Stomach (tissue), 9 donors: ENCODE data around the gene MICAL2. TPM values are rescaled to one million over a fixed set of nuclear protein-coding genes. Genes with fewer than 3 reads are reported as not detected.

Source experiments
- DNase-seq, 2 donors: peaks; one replicate each; pipeline versions ENCODE4 v3.0.0 to v3.0.0-alpha.2; 2013 to 2019
- H3K27ac ChIP-seq, 5 donors: fragments of 200-600 bp in 4 of 5; sonication (generic) in 4 of 5; one replicate each; pipeline ENCODE4 v1.5.1; 2013 to 2019; ENCODE audit warnings: mild to moderate bottlenecking in 1 of 5, moderate library complexity in 1 of 5
- H3K27me3 ChIP-seq, 3 donors: fragments of 200-600 bp; sonication (generic); one replicate each; pipeline ENCODE4 v1.5.1; 2017 to 2019; ENCODE audit warnings: mixed run types in 1 of 3
- H3K36me3 ChIP-seq, 4 donors: fragments of 200-600 bp; sonication (generic); 1 replicate in 3 of 4; 2 replicates in 1 of 4; pipeline ENCODE4 v1.5.1; 2016 to 2019
- H3K4me1 ChIP-seq, 4 donors: fragments of 200-600 bp; sonication (generic); one replicate each; pipeline ENCODE4 v1.5.1; 2016 to 2019
- H3K4me3 ChIP-seq, 4 donors: fragments of 200-600 bp; sonication (generic) in 3 of 4; one replicate each; pipeline ENCODE4 v1.5.1; 2016 to 2019; ENCODE audit warnings: mild to moderate bottlenecking in 1 of 4
- H3K9me3 ChIP-seq, 4 donors: fragments of 200-600 bp; sonication (generic); one replicate each; pipeline ENCODE4 v1.5.1; 2016 to 2019
- EP300 ChIP-seq: sonication (generic); formaldehyde crosslinking; IDR thresholded peaks from one replicate; pipeline ENCODE4 v1.6.1; 2017; ENCODE audit warnings: antibody characterized with exemption
- POLR2A ChIP-seq, 4 donors: fragments of 450-650 bp; IDR thresholded peaks; one replicate each; pipeline ENCODE4 v1.6.1; 2016; ENCODE audit warnings: antibody characterized with exemption in 4 of 4, control low read depth in 2 of 4, mild to moderate bottlenecking in 1 of 4, moderate library complexity in 1 of 4
- POLR2AphosphoS5 ChIP-seq, 3 donors: sonication (generic); formaldehyde crosslinking; IDR thresholded peaks; one replicate each; pipeline ENCODE4 v1.6.1; 2016; ENCODE audit warnings: antibody characterized with exemption in 3 of 3
- WGBS, 5 donors: extraction: QIAGEN DNeasy Blood & Tissue Kit in 3 of 5; methylation state at CpG; one replicate each; pipeline versions ENCODE4 v1.1.5 to v1.1.7; 2013 to 2018; 5-methylcytosine and 5-hydroxymethylcytosine counted together
- intact Hi-C: fragments of 100-400 bp; cut with DNase I; formaldehyde crosslinking; loops from one replicate; pipeline ENCODE4 v1.15.1; 2023; ENCODE audit warnings: low total_unique reads
- polyA plus RNA-seq, 3 donors: library from polyadenylated mRNA; stranded (reverse); fragments of 200-250 nt; gene quantifications; one replicate each; pipeline ENCODE4 v1.2.3, GENCODE V29; 2013
- total RNA-seq, 5 donors: library from RNA; depleted of rRNA; stranded (reverse); fragments of >200 nt; gene quantifications; one replicate each; pipeline versions ENCODE4 v1.1.0 to v1.2.3, GENCODE V29; 2014 to 2016
- TF ChIP-seq, protein P1 (sequence below), 7 experiments: fragments of 450-650 bp in 4 of 7; fragments of 200-600 bp in 3 of 7; sonication (generic) in 3 of 7; IDR thresholded peaks; one replicate each; pipeline ENCODE4 v1.5.1; 2016 to 2019; ENCODE audit warnings: antibody characterized with exemption in 7 of 7, control low read depth in 2 of 7, mild to moderate bottlenecking in 1 of 7
- donor health status: healthy with polysubstance abuse.
- donor health status: Bipolar disorder and iron deficiency.
- donor health status: healthy.

MICAL2 gene
- total and polyA plus RNA-seq, 8 donors: 11.2 to 165 (median 83.3) TPM

DNA sequence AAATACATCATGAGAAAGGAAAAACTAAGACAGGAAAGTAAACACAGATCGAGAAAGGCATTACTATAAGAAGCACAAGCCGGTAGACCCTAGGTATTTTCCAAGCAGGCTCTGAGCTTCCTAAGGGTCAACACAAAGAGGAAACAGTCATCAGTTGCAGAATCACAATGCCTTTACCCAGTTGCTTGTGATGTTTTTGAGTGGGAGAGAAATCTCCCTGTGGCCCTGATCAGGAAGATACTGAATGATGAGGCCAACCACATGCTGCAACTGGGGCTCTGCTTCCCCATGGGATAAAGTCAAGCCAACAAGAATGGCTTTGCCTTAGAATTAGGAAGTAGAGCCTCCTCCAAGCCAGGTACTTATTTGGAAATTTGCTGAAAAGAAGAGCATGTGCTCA is 132.6 kb downstream of the MICAL2 start:
- Histone ChIP-seq H3K27me3 (no peaks in the 10 kb centered on the region), H3K4me3 (no peak overlapping the region), H3K27ac (peak overlapping the region in 3 of 5 donors; percentile 11 to 84 (median 55)), H3K9me3 (no peaks in the 10 kb centered on the region), H3K36me3 (peaks cover 8 to 83% (median 25%) of the 10 kb centered on the region in 4 donors), H3K4me1 (peaks cover 60 to 100% (median 84%) of the 10 kb centered on the region in 4 donors)
- no peak for DNase-seq
- intact Hi-C loops: no loop called here
- TF ChIP-seq, protein P1, sequence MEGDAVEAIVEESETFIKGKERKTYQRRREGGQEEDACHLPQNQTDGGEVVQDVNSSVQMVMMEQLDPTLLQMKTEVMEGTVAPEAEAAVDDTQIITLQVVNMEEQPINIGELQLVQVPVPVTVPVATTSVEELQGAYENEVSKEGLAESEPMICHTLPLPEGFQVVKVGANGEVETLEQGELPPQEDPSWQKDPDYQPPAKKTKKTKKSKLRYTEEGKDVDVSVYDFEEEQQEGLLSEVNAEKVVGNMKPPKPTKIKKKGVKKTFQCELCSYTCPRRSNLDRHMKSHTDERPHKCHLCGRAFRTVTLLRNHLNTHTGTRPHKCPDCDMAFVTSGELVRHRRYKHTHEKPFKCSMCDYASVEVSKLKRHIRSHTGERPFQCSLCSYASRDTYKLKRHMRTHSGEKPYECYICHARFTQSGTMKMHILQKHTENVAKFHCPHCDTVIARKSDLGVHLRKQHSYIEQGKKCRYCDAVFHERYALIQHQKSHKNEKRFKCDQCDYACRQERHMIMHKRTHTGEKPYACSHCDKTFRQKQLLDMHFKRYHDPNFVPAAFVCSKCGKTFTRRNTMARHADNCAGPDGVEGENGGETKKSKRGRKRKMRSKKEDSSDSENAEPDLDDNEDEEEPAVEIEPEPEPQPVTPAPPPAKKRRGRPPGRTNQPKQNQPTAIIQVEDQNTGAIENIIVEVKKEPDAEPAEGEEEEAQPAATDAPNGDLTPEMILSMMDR (IDR thresholded peaks at IDR 0.05): no peak
- no peak for TF ChIP-seq EP300
- TF ChIP-seq POLR2AphosphoS5 (IDR thresholded peaks at IDR 0.05): no peak
- TF ChIP-seq POLR2A (IDR thresholded peaks at IDR 0.05): no peak
- WGBS, 5 donors: 72 to 86% (median 80%) methylated on average over 2 of the region's 2 CpGs

DNA sequence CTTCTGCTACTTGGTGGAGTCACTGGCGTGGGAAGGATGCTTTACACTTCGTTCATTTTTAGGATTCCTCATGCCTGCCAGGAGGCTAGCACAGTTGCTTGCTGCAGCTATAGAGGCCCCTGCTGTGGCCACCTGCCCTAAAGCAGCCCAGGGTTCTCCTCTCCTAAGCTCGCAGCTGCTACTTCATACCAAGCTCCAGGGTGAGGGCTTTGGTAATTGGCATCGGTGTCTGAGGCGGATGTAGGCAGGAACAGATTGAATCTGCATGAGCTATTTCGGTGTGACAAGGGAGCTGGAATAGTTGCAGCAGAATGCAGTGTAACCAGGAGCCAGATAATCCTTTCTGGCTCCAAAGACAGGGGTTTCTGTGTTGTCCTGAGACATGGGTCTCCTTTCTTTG is 133.1 kb downstream of the MICAL2 start:
- Histone ChIP-seq H3K27me3 (no peaks in the 10 kb centered on the region), H3K36me3 (peaks cover 8 to 81% (median 25%) of the 10 kb centered on the region in 4 donors), H3K4me3 (no peak overlapping the region), H3K9me3 (no peaks in the 10 kb centered on the region), H3K4me1 (peaks cover 65 to 100% (median 87%) of the 10 kb centered on the region in 4 donors), H3K27ac (peak overlapping the region in 3 of 5 donors; percentile 11 to 84 (median 55))
- intact Hi-C loops: no loop called here
- DNase-seq: peak in 1 of 2 donors; percentile 39
- no peak for TF ChIP-seq EP300
- no peak for TF ChIP-seq POLR2AphosphoS5 (IDR thresholded peaks at IDR 0.05)
- TF ChIP-seq POLR2A (IDR thresholded peaks at IDR 0.05): no peak
- TF ChIP-seq, protein P1 (IDR thresholded peaks at IDR 0.05): no peak
- WGBS, 5 donors: 67 to 86% (median 75%) methylated on average over 6 of the region's 6 CpGs

DNA sequence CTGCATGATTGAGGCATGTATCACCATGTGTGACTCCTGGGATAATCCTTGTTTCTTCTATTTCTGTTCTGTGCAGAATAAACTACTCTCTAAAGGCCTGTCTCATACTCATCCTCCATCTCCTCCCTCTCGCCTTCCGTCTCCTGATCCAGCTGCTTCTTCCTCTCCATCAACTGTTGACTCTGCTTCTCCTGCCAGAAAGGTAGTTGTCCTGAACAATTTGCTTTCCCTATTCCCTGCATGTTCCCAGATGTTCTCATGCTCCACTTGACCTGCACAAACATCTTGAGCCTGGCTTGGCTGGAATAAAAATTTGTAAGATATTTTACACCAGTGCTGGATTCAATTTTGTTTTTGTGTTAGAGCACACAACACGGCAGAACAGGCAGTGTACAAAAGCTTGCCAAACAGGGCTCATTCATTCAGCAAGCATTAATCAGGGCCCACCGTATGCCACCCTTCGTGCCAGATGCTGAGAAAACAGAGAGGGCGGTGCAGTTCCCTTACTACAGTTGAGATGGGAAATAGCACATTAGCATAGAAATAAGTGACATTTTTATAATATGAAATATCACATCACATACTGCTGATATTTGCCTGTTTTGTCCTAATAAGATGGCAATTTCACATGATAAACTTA is 133.6 kb downstream of the MICAL2 start:
- H3K4me3 ChIP-seq: no peak overlapping the region
- peaks cover 67 to 100% (median 89%) of the 10 kb centered on the region in 4 donors for H3K4me1 ChIP-seq
- H3K27ac ChIP-seq: peak overlapping the region in 4 of 5 donors; percentile 11 to 84 (median 66)
- intact Hi-C loops: no loop called here
- H3K36me3 ChIP-seq: peaks cover 8 to 81% (median 25%) of the 10 kb centered on the region in 4 donors
- no peaks in the 10 kb centered on the region for H3K27me3 ChIP-seq
- 58 to 69% (median 62%) methylated on average over 6 of the region's 6 CpGs for WGBS, 5 donors
- no peaks in the 10 kb centered on the region for H3K9me3 ChIP-seq
- no peak for DNase-seq
- TF ChIP-seq POLR2AphosphoS5 (IDR thresholded peaks at IDR 0.05) (no peak), EP300 (no peak), POLR2A (IDR thresholded peaks at IDR 0.05) (no peak)
- TF ChIP-seq, protein P1 (IDR thresholded peaks at IDR 0.05): no peak

DNA sequence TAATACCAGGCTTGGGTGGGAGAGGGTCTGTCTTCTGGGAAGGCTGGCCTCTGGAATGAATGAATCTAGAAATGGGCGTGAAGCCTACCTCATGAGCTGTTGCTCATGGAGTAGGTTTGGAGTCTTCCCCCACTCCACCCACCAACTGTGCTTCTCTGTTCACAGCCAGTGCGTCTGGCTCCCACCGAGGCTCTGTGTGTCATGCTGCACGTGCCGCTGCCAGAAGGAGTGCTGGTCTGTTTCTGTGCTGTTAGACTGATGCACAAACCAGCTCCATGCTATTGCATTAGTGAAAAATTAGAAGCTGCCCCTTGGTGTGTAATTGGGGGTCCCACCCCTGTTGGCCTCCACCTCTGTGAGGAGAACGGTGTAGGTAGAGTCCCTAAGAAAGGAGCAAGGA is 134.7 kb downstream of the MICAL2 start:
- Histone ChIP-seq H3K4me1 (peaks cover 70 to 100% (median 89%) of the 10 kb centered on the region in 4 donors), H3K36me3 (peaks cover 14 to 81% (median 24%) of the 10 kb centered on the region in 4 donors), H3K27ac (peak overlapping the region; percentile 28 to 86 (median 82)), H3K27me3 (no peaks in the 10 kb centered on the region), H3K9me3 (no peaks in the 10 kb centered on the region), H3K4me3 (no peak overlapping the region)
- TF ChIP-seq POLR2A (IDR thresholded peaks at IDR 0.05) (no peak), EP300 (no peak), POLR2AphosphoS5 (IDR thresholded peaks at IDR 0.05) (no peak)
- TF ChIP-seq, protein P1 (IDR thresholded peaks at IDR 0.05): no peak
- WGBS, 5 donors: 76 to 86% (median 81%) methylated on average over 6 of the region's 6 CpGs
- intact Hi-C loops: no loop called here
- DNase-seq: peak in 1 of 2 donors; percentile 46
